Stimulated activated CD4-positive, alpha-beta T cell treated with anti-CD3 and anti-CD28 coated beads, Interleukin-4, amount 100 ng/mL, for 1 hour (primary cell): Measurements from ENCODE around the gene BCAP31.
"Not testable (repeated sequence)": the region's sequence is repeated elsewhere in the genome, so short reads cannot be mapped to it uniquely, and the experiment has no call there.

ENCODE experiments used
- DNase-seq: peaks from one replicate; pipeline ENCODE4 v3.0.0-alpha.2; 2020

The BCAP31 gene

DNA sequence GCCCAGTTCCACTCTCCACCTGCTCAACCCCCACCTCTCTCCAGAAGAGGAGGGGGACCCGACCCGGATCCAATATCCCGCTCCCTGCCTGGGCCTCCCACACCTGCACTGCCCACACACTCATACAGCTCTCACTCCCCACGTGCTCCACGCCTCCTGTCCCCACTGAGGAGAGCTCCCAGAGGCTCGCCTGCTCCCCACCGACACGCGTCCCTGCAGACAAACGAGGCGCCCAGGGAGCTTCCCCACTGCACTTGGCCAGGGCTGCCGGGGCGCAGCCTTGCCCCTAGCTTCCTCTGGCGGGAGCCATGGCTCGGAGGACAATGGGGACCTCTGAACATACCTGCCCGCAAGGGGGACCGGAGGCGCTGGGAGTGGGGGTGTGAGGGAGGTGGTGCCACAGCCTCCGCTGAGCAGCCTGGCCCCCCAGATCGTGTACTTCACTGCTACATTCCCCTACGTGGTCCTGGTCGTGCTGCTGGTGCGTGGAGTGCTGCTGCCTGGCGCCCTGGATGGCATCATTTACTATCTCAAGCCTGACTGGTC lies 31.5 kb downstream of the BCAP31 start:
- no peak for DNase-seq

DNA sequence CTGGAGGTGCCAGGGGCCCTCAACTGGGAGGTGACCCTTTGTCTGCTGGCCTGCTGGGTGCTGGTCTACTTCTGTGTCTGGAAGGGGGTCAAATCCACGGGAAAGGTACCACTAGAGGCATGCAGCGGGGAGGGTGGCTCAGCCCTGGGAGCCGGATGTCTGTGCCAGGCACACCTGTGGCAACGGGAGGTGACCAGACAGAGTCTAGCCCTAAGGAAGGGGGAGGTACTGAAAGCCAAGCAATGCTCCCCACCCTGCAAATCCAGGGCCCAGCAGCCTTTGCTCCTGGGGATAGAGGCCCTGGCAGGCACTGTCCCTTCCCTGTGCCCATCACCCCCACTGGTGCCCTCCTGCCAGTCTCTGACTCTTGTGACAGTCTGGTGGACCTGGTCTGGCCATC lies 32.2 kb downstream of the BCAP31 start:
- no peak for DNase-seq

GRCh38 chrX:153691032-153691827 lies 33.0 kb downstream of the BCAP31 start:
- not testable (repeated sequence) for DNase-seq

DNA sequence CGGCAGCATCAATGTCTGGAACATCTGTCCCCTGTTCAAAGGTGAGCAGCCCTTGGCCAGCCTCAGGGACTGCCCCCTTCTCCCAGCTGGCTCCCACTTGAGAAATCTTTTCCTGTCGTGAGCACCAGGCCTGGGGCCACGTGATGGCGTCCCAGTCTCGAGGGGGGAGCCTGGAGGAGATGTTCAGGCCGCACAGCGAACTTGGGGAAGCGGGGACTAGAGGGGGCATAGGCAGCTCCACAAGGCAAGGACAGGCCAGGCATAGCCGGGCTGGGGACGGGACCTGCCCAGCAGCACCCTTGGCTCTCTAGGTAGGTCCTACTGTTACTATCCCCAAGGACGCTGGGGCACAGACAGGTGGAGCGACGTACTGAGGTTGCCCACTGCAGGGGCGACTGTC lies 33.7 kb downstream of the BCAP31 start:
- DNase-seq, result no peak

GRCh38 chrX:153689654-153690465 lies 34.3 kb downstream of the BCAP31 start:
- DNase-seq, result no peak

DNA sequence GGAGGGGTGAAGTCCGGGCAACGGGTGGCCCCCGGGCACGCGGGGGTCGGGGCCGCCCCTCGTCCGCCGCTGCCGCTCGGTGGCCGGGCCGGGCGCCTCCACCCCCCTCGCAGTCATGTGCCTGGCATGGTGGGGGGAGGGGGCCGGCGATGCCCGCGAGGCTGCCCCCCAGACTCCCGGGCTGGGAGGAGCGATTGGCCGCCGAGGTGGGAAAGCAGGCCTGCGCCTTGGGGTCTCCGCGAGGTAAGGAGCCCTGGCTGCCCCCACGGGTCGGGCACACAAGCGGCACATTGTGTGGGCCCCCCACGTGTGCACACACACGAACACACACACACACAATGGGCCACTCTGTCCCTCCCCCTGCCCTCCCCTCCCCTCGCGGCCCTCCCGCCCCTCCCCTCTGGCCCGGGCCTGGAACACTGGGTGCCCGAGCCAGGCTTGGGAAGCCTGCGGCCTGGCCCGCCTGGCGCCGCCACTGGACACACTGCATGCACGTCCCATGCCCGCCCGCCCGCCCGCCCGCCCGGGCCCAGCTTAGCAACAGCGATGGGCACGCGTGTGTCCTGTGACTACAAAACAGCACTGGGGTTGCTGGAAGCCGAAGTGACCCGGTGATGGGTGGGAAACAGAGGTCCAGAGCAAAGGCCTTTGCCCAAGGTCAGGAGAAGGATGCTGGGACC lies 35.1 kb downstream of the BCAP31 start:
- no peak for DNase-seq

DNA sequence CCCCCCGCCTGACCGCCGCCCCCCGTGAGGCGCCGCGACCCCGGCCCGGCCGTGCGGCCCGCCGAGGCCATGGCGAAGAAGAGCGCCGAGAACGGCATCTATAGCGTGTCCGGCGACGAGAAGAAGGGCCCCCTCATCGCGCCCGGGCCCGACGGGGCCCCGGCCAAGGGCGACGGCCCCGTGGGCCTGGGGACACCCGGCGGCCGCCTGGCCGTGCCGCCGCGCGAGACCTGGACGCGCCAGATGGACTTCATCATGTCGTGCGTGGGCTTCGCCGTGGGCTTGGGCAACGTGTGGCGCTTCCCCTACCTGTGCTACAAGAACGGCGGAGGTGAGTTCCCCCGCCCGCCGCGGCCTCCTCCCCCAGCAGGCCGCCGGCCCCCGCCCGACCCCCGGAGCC lies 35.7 kb downstream of the BCAP31 start:
- no peak for DNase-seq

DNA sequence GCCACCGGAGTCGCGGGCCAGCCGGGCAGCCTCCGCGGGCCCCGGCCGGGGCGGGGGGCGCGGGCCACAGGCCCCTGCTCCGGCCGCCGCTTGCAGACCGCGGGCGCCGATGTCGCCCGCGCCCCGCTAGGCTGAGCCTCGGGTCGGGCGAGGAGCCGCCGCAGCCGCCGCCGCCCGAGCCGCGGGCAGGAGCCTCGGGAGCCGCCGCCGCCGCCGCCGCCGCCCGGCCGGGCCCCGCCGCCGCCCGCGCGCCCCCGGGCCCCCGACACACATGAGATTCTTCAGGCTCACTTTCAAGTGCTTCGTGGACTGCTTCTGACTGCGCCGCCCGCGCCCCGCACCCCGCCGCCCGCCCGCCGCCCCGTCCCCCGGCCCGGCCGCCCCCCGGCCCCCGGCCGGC lies 36.1 kb downstream of the BCAP31 start:
- DNase-seq, result no peak

- peak; percentile 32 for DNase-seq
Observed at GRCh38 chrX:153687121-153688039, 36.8 kb downstream of the BCAP31 start, which contains the start of gene SLC6A8. Gene SLC6A8, plus strand, starts transcription at chrX:153687926. Its CDS starts 649 bp downstream, at chrX:153688575.

- DNase-seq, result no peak
Observed at GRCh38 chrX:153686711-153687110, 37.5 kb downstream of the BCAP31 start.

DNA sequence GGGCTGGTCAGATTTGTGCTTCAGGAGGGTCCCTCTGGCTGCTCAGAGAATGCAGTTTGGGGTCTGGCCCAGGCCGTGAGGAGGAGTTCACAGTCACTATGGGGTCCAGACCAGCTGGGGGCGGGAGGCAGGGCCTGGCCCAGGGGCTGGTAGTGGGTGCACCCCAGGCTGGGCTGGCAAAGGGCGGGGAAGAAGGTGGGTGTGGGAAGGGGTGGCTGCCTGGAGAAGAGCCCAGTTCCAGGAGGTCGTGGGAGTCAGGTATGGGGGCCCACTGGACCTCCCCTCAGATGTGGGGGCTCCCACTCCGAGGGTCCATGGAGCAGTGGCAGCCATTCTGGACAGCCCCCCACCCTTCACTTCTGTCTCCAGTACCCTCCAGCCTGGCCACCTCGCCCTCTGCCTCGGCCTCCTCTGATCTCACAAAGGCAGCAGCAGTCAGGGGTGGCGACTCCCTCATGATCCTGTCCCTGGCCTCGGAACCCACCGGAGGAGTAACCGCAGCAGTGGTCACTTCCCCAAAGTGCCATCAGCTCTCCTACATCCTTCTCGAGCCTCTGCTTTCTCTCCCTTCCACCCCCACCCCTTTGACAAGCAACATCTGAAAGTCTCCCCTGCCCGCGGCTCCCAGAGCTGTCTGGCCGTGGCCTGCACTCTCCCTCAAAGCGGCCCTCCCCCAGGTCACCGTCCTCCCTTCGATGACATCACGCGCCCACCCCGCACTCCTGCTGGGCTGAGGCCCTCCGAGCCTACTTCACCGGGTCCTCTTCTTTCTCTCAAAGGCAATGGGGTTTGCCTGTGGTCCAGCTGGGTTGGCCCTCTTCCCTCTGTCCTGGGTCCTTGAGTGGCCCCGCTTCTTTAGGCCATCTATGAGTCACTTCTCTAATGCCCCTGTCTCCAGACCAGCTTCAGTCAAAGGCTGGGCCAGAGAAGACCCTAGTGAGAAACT lies 38.2 kb downstream of the BCAP31 start:
- no peak for DNase-seq

GRCh38 chrX:153685156-153685536 lies 39.0 kb downstream of the BCAP31 start:
- no peak for DNase-seq

DNA sequence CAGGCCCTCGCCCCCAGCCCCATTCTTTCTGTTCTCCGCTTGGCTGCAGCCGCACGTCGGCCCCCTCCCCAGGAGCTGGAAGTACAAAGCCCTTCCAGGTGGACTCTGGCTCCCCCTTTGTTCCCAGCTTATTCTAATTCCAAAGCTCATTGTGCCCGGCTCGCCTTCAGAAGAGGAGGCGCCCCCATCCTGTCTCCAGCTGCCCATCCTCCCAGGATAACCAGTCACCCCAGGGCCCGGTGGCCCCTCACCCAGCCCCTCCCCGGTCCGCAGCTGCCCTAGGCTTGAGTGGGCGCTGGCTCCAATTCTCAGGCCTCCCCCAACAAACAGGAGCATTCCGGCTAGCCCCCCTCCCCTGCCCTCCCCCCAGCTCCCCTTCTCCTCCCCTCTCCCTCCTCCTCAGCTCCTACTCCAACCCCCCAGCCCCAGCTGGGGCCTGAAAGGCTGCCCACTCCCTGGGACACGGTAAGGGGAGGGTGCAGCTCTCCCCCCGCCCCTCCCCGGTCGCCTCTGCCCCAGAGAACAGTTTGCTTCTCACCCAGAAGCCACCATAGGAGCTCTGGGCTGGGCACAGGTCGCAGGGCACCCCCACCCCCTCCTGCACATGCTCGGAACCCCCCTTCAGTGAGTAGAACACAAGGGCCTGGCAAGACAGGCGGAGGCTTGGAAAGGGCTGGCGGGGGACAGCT lies 39.6 kb downstream of the BCAP31 start:
- DNase-seq, result no peak

DNA sequence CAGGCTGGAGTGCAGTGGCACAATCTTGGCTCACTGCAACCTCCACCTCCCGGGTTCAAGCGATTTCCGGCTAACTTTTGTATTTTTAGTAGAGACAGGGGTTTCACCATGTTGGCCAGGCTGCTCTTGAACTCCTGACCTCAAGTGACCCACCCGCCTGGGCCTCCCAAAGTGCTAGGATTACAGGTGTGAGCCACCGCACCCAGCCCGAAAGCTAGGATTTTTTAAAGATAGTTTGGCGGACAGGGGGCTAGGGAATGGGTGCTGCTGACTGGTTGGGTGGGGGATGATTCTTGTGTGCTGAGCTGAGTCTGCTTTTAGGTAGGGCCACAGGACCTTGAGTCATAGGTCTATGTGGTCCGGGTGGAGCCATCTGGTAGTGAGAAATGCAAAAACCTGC lies 40.7 kb downstream of the BCAP31 start:
- DNase-seq, result not testable (repeated sequence)

GRCh38 chrX:153681175-153681574 lies 43.0 kb downstream of the BCAP31 start:
- no peak for DNase-seq

DNA sequence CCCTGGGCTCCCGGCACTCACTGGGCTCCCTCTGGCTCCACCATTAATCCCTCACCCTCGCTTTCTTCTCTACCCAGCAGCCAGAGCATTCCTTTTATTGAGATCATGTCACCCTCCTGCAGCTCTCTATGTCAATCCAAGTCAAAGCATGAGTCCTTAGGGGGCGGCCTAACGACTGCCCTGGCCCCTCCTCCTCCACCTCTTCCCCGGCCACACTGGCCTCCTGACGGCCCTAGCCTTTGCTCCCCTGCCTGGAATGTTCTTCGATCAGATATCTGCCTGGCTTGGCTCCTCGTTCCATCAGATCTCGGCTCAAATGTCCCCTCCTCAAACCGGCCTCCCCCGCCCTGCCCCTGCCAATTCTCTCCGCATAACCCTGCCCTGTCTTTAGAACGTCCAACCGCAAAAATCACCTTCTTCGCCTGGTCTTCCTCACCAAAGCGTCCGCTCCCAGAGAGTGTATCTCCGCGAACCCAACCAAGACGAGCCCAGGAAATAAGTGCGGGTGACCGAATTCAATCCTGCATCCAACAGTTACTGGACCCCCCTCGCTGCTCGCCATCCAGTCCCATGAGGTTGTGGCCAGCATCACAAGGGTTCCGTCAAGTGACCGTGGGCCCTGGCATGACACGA lies 49.9 kb downstream of the BCAP31 start:
- no peak for DNase-seq

- DNase-seq, result no peak
Observed at GRCh38 chrX:153673428-153674218, 50.6 kb downstream of the BCAP31 start, which contains the start of gene PNCK. Gene PNCK, minus strand, starts transcription at chrX:153673813. Its CDS starts 737 bp downstream, at chrX:153673076.

DNA sequence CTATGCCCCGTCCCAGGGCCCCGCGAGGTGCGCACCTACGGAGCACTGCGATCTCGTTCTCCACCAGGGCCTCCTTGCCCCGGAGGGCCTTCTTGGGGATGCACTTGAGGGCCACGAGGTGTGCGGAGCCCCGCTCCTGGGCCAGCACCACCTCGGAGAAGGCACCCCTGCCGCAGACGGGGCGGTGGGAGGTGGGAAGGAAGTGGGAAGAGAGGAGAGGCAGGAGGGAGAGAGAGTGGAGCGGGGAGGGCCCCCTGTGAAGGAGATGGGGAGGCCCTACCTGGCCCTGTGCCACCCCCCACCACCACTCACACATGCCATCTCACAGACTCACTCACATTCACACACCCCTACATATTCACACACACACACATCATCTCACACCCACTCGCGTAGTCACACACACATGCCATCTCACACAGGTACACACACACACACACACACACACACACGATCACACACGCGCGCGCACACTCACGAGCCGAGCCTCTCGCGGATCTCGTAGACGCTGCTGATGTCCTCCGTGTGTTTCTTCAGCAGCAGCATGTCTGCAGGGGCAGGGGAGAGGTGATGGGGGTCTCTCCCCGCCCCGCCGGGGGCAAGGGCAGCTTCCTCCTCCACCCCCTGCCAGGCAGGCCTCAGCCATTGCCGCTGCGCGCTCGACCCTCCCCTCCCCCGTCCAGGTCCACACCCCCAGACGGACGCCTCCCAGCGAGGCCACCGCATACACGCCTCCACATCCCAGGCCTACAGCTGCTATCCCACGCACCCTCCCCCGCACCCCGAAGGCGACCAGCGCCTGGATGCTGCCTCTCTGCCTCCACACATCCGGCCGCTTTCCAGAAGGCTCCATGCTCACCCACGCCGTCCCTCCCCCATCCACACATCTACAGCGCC lies 51.4 kb downstream of the BCAP31 start:
- DNase-seq, result no peak
